H4 (cell line): ENCODE results near the gene PFKFB3. TPM values are rescaled to one million over a fixed set of nuclear protein-coding genes. Genes with fewer than 3 reads are reported as not detected.
A peak's percentile ranks its signal among the peaks of the same experiment; 100 is the strongest.
"Not testable (repeated sequence)": the region's sequence is repeated elsewhere in the genome, so short reads cannot be mapped to it uniquely, and the experiment has no call there.

ENCODE experiments used
- DNase-seq: peaks from one replicate; pipeline ENCODE4 v3.0.0-alpha.2; 2015; ENCODE audit warnings: low spot score
- total RNA-seq: library from RNA; depleted of rRNA; stranded (reverse); fragments of >200 nt; shearing (Covaris generic); gene quantifications from 2 replicates; pipeline ENCODE4 v1.2.3, GENCODE V29; 2014

Gene PFKFB3
- total RNA-seq, 1 experiment from 2014 or later: 11.3 TPM

DNA sequence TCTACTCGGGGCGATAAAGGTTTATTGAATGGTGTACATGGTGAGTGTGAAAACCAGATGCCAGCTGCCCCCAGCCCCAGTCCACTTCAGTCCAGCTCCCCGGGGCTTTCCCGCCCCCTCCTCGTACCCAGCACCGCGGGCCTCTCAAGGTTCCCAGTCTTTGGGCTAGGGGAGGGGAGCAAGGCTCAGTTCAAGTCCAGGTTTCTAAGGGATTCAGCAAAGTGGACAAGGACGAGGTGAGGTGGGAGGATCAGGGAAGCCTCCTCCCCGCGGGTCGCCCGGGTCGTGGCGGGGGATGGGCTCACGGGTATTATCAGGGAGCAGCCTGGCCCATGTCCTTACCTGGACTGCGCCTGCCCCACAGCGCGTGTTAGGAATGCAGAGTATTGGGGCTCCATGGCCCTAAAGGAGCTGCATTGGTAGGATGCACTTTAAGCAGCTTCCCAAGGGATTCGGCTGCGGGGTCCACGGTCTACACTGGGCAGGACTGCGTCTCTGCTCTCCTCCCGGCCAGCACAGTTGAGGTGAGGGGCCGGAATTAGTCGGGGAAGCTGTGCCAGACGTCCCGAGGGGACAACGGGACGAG, 541 bp upstream of the PFKFB3 start:
- no peak for DNase-seq

DNA sequence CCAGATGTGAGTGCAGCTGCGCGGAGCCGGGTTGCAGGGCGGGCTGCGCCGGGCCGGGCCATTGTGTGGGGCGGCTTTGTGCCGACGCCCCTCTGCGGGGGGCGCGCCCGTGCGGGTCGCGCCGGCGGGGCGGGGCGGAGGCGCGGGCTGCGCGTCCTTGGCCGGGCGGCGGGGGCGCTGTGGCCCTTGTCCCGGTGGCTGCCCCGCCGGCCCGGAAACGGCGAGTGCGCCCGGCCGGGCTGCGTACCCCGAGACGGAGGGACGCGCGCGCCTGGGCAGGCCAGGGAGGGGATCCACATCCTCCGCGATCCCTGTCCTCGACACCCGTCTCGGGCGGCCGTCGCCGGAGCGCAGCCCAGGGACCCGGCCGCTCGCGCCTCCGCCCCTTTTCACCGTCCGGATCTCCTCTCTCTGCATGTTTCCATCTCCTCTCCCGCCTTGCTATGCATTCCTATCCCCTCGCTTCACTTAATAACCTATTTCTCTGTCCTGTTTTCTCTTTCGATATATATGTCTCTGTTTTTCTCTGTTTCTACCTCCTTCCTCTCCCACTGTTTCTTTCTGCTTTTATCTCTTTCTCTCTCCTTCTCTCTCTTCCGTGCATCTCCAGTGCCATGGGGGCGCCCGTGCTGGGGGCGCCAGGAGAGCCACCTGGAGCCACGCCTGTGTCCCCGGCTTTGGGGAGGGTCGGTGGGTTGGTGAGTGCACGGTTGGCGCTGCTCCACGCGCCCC, 765 bp downstream of the PFKFB3 start:
- DNase-seq: peak; percentile 20

GRCh38 chr10:6204063-6204340, 1.3 kb downstream of the PFKFB3 start:
- no peak for DNase-seq

- peak; percentile 27 for DNase-seq
These were observed 1.8 kb downstream of the PFKFB3 start for GRCh38 chr10:6204341-6205191.

GRCh38 chr10:6206486-6206885, 3.8 kb downstream of the PFKFB3 start:
- not testable (repeated sequence) for DNase-seq

- DNase-seq: no peak
These were observed 4.9 kb downstream of the PFKFB3 start for GRCh38 chr10:6207658-6208057.

DNA sequence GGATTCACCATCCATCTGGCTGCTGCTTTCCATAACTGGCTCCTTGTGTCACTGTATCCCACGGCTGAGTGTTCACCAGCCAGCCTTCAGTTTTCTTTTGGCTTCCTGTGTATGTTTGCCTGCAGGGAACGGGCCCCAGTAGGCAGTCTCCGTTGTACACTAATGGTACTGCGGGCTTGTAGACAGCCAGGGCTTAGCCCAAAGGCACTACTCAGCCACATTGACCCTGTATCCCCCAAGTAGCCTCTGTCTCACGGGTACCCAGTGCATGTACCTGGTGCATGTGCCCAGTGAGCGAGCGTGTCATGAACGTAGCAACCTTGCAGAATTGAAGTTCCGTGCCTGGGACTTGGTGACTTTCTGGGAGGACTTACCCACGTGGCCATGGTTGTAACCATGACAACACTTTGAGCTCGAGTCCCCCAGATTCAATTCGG, 6.1 kb downstream of the PFKFB3 start:
- DNase-seq: no peak

DNA sequence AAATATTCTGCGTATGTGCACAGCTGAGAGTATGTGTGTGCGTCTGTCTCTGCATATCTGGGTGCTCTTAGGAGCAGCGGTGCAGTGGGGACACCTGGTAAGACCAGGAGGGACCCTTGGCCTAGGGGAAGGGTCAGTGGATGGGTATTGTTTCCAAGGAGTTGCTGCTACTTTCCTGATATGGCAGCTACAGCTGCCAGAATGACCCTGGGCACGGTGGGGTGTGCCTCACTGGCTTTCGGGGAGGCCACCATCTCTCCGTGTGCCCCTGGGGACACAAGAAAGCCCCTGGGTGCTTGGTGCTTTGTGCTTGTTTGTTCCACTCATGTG, 8.6 kb downstream of the PFKFB3 start:
- DNase-seq: no peak

GRCh38 chr10:6211671-6212635, 9.2 kb downstream of the PFKFB3 start:
- DNase-seq: no peak

- no peak for DNase-seq
These were observed 10.1 kb downstream of the PFKFB3 start for GRCh38 chr10:6212806-6213205.

- no peak for DNase-seq
These were observed 10.6 kb downstream of the PFKFB3 start for GRCh38 chr10:6213257-6213905.

- DNase-seq: no peak
These were observed 11.2 kb downstream of the PFKFB3 start for GRCh38 chr10:6213908-6214307.

GRCh38 chr10:6214612-6215011, 11.9 kb downstream of the PFKFB3 start:
- no peak for DNase-seq

DNA sequence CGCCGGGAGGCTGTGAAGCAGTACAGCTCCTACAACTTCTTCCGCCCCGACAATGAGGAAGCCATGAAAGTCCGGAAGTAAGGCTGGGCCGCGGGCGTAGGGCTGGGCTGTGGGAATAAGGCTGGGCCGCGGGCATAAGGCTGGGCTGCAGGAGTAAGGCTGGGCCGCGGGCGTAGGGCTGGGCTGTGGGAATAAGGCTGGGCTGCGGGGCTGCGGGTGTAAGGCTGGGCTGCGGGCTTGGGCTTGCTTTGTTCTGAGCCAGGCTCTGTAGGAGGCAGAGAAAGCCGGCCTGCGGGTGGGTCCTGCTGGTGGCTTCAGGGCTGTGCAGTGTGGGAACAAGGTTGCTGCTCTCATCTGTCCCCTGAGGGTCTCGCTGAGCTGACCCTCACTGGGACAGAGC, 12.5 kb downstream of the PFKFB3 start:
- no peak for DNase-seq

DNA sequence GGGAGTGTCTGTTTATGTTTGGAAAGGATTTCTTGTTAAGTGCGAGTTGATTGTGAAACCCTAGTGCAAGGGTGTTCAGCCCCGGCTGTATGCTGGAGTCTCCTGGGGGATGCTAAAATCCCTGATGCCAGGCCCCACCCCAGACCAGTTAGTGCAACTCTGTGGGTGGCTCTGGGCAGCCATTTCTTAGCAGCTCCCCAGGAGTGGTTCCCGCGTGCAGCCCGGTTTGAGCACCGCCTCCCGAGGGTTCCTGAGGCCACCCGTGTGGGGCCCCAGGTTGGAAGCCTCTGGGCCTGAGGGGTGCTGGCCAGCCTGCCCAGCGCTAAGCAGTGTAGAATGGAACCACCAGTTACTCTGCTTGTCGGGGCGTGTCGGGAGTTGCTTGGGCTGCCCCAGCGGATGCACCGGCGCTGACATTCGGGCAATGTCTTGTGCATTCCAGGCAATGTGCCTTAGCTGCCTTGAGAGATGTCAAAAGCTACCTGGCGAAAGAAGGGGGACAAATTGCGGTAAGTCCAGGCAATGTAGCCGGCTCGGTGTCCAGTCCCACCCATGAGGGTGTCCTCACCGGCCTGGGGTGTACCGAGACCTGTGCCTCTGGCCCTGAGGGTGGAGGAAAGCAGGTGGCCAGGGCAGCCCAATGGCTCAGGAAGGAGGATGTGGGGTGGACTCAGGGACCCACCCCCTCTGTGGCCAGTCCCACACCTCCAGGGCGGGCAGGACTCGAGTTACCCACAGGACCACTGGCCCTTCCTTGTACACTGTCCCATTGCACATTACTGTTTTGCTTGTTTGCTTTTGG, 13.2 kb downstream of the PFKFB3 start:
- no peak for DNase-seq

- DNase-seq: no peak
These were observed 14.2 kb downstream of the PFKFB3 start for GRCh38 chr10:6216916-6217315.

DNA sequence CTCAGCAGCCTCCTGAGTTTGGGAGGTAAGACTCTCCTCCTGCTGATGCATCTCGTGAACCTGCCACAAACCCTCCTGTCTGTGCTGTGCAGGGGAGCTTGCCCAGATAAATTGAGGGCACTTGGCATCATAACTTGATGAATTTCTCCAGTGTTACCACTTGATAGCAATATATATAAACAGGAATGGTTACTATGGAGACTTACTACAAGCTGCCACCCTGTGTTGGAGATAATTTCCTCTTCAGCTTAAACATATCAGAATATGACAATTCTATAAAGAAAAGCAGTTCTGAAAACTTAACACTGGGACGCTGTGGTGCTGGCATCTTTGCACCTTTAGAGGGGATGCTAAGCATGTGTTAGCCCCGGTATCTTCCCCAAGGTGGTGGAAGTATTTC, 14.9 kb downstream of the PFKFB3 start:
- DNase-seq: no peak

DNA sequence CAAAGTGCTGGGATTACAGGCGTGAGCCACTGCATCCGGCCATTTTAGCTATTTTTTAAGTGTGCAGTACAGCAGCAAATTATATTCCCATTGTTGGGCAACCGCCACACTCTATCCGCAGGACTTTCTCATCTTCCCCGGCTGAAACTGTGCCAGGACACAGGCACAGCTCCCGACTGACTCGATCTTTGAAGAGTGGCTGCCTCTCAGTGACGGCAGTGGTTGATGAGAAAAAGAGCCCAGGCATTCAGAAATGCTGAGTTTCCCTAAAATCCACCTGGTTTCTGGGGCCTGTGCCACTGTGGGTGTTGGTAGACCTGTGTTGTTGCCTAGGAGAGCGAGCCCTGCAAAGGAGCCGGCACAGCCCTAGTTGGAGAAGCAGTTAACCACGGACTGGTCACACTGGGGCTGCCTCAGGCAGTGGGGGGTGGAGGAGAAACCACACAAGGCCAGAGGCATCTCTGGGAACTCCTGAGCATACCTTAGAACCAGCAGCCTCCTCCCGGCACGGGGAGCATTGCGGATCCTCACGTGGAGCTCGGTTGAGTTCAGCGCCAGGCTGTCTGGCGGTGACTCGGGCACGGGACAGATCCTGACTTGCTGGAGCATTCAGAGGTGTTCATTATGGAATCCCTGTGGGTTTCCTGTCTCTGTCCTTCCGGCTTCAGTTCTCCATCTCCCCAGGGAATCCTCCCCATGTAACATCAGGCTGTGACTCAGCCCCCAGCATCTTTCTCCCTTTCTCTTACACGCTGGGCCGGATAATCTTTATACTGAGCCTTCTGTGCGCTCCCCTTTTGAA, 16.2 kb downstream of the PFKFB3 start:
- DNase-seq: no peak

- DNase-seq: no peak
These were observed 16.7 kb downstream of the PFKFB3 start for GRCh38 chr10:6219494-6219836.
